ENCODE results near the gene MAP3K12. TPM values are rescaled to one million over a fixed set of nuclear protein-coding genes. Genes with fewer than 3 reads are reported as not detected.
"Not testable (repeated sequence)": the region's sequence is repeated elsewhere in the genome, so short reads cannot be mapped to it uniquely, and the experiment has no call there.

Gene MAP3K12, protein sequence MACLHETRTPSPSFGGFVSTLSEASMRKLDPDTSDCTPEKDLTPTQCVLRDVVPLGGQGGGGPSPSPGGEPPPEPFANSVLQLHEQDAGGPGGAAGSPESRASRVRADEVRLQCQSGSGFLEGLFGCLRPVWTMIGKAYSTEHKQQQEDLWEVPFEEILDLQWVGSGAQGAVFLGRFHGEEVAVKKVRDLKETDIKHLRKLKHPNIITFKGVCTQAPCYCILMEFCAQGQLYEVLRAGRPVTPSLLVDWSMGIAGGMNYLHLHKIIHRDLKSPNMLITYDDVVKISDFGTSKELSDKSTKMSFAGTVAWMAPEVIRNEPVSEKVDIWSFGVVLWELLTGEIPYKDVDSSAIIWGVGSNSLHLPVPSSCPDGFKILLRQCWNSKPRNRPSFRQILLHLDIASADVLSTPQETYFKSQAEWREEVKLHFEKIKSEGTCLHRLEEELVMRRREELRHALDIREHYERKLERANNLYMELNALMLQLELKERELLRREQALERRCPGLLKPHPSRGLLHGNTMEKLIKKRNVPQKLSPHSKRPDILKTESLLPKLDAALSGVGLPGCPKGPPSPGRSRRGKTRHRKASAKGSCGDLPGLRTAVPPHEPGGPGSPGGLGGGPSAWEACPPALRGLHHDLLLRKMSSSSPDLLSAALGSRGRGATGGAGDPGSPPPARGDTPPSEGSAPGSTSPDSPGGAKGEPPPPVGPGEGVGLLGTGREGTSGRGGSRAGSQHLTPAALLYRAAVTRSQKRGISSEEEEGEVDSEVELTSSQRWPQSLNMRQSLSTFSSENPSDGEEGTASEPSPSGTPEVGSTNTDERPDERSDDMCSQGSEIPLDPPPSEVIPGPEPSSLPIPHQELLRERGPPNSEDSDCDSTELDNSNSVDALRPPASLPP
- 8.3 TPM for total RNA-seq
- 16.3 TPM for polyA plus RNA-seq
- long read RNA-seq, donor 1: 0 reads
- long read RNA-seq, donor 2: 0 reads
- long read RNA-seq, donor 3, full-length matches to known transcripts: 7 of 7 reads
- long read RNA-seq, donor 3, partial matches to known transcripts: 0 of 7 reads
- long read RNA-seq, donor 3, other reads (novel, unspliced or antisense): 0 of 7 reads
- long read RNA-seq, donor 4, partial matches to known transcripts: 0 of 1 reads
- long read RNA-seq, donor 4, other reads (novel, unspliced or antisense): 0 of 1 reads
- long read RNA-seq, donor 5, partial matches to known transcripts: 0 of 2 reads
- long read RNA-seq, donor 5, other reads (novel, unspliced or antisense): 0 of 2 reads
- long read RNA-seq, donor 6, full-length matches to known transcripts: 2 of 2 reads
- long read RNA-seq, donor 6, partial matches to known transcripts: 0 of 2 reads
- long read RNA-seq, donor 6, other reads (novel, unspliced or antisense): 0 of 2 reads
- long read RNA-seq, donor 7, partial matches to known transcripts: 0 of 2 reads
- long read RNA-seq, donor 7, other reads (novel, unspliced or antisense): 0 of 2 reads
- long read RNA-seq, donor 8: 0 reads
- long read RNA-seq, donor 9, partial matches to known transcripts: 133 of 175 reads
- long read RNA-seq, donor 9, other reads (novel, unspliced or antisense): 41 of 175 reads
- long read RNA-seq, donor 10: 0 reads

DNA sequence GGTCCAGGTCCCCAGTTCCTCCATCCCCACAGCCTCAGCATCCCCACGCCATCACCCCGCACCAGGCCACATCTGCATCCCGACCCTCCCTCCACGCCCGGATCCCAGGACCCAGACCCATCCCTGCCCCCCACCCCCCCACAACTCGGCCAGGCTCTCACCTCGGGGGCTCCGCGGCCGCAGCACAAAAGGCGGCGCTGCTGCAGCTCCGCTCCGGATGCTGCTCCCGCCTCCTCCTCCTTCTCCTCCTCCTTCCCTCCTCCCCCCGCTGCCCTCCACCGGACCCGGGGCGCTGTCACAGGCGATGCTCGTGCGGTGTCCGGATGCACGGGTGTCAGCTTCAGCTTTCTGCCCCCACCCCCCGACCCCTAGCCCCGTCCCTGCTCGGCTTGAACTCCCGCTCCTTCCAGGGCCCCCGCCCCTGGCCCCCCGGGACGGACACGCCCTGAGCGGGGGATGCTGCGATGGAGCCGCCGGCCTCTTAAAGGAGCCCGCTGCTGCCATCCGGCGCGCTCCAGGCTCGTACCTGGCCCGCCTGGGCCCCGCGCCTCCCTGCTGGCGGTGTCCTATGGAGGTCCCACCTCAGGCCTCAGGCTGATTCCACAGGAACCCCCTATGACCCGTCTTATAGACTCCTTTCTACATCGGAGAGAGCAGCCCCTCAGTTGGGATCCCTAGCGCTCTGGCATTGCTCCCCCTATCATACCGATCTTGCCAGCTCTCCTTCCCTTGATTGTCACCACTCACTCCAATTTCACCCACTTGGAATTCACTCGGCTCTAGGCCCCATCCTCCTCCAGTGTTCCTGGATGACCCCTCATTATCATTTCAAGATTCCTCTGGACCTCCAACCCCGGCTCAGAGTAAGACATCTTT, at the start of gene MAP3K12:
Gene MAP3K12 (minus strand): TSS at position 193 of the 876 bp plus-strand sequence. CDS start 12,067 bp downstream, outside the sequence.
- Histone ChIP-seq H3K4me3 (ENCODE audit: low read length in 2 of 2) (peak within 1 kb of the TSS; percentile 46 to 65), H3K36me3 (ENCODE audit: control insufficient read depth in 2 of 2, insufficient read depth in 2 of 2, low read length in 1 of 2) (peaks cover 0 to 2% of the 10 kb centered on the region in 2 donors), H3K9me3 (ENCODE audit: control insufficient read depth in 2 of 2, insufficient read depth in 1 of 2, low read length in 1 of 2) (no peaks in the 10 kb centered on the region), H3K4me1 (ENCODE audit: control insufficient read depth in 2 of 2, insufficient read depth in 2 of 2, low read length in 2 of 2) (peaks cover 16 to 43% of the 10 kb centered on the region in 2 donors), H3K27me3 (ENCODE audit: control insufficient read depth in 2 of 2, insufficient read depth in 1 of 2, low read length in 1 of 2) (no peaks in the 10 kb centered on the region), H3K27ac (ENCODE audit: low read depth in 1 of 2, low read length in 1 of 2) (peak within 1 kb of the TSS; percentile 91 to 97)
- DNase-seq (ENCODE audit: low read depth in 6 of 9, low spot score in 9 of 9): peak in 4 of 9 donors; percentile 31 to 73 (median 58)
- WGBS: 2% methylated on average over 51 of the region's 51 CpGs

DNA sequence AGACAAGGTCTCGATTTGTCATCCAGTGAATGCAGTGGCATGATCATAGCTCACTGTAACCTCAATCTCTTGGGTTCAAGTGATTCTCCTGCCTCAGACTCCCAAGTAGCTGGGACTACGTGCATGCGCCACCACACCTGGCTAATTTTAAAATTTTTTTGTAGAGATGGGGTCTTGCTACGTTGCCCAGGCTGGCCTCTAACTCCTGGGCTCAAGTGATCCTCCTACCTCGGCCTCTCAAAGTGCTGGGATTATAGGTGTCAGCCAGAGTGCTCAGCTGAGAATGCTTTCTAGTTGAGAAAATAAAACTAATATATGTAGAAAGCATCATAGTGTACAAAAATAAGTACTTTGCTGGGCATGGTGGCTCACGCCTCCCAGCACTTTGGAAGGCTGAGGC, 49.1 kb upstream of the MAP3K12 start:
- 98% methylated on average over 6 of the region's 6 CpGs for WGBS
- H3K36me3 ChIP-seq (ENCODE audit: control insufficient read depth in 2 of 2, insufficient read depth in 2 of 2, low read length in 1 of 2): peaks cover 11 to 28% of the 10 kb centered on the region in 2 donors

DNA sequence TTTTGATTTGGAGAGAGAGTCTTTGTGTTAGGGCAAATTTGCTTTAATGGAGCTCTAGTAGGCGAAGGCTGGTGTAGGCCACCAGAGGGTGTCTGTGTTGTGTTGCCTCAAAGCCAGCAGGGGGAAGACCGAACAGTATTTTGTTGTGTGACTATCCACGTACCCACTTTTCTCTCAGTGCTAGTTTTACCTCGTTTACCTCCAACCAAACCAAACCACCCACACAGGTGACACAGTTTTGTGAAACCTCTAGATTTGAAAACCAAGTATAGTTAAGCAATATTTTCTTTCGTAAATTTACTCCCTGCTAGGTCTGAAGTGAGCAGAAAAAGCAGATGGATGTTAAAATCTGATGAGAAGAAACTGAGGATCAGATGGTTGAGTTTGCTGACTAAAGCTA, 44.3 kb upstream of the MAP3K12 start:
- peak; percentile 18 to 77 (median 45) for DNase-seq (ENCODE audit: low read depth in 6 of 9, low spot score in 9 of 9)
- Histone ChIP-seq H3K4me3 (ENCODE audit: low read length in 2 of 2) (no peak overlapping the region), H3K27ac (ENCODE audit: low read depth in 1 of 2, low read length in 1 of 2) (peak overlapping the region in 1 of 2 donors; percentile 26), H3K9me3 (ENCODE audit: control insufficient read depth in 2 of 2, insufficient read depth in 1 of 2, low read length in 1 of 2) (peaks cover 0 to 3% of the 10 kb centered on the region in 2 donors), H3K4me1 (ENCODE audit: control insufficient read depth in 2 of 2, insufficient read depth in 2 of 2, low read length in 2 of 2) (no peaks in the 10 kb centered on the region), H3K27me3 (ENCODE audit: control insufficient read depth in 2 of 2, insufficient read depth in 1 of 2, low read length in 1 of 2) (no peaks in the 10 kb centered on the region), H3K36me3 (ENCODE audit: control insufficient read depth in 2 of 2, insufficient read depth in 2 of 2, low read length in 1 of 2) (peaks cover 13 to 44% of the 10 kb centered on the region in 2 donors)
- 37% methylated on average over 5 of the region's 5 CpGs for WGBS

More for the DNA sequence above, 49.1 kb upstream of the MAP3K12 start:
- not testable (repeated sequence) for H3K27ac ChIP-seq (ENCODE audit: low read depth in 1 of 2, low read length in 1 of 2); H3K4me1 ChIP-seq (ENCODE audit: control insufficient read depth in 2 of 2, insufficient read depth in 2 of 2, low read length in 2 of 2); H3K4me3 ChIP-seq (ENCODE audit: low read length in 2 of 2); H3K9me3 ChIP-seq (ENCODE audit: control insufficient read depth in 2 of 2, insufficient read depth in 1 of 2, low read length in 1 of 2); H3K27me3 ChIP-seq (ENCODE audit: control insufficient read depth in 2 of 2, insufficient read depth in 1 of 2, low read length in 1 of 2); DNase-seq (ENCODE audit: low read depth in 6 of 9, low spot score in 9 of 9)

DNA sequence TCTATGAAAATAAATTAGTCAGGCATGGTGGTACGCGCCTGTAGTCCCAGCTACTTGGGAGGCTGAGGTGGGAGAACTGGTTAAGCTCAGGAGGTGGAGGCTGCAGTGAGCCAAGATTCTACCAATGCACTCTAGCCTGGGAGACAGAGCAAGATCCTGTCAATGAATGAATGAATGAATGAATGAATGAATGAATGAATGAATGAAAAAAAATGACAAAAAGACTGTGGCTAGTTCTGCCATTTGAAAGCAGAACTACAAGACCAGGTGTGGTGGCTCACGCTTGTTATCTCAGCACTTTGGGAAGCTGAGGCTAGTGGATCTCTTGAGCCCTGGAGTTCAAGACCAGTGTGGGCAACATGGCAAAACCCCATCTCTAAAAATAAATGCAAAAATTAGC, 40.3 kb upstream of the MAP3K12 start:
- no peak overlapping the region for H3K27ac ChIP-seq (ENCODE audit: low read depth in 1 of 2, low read length in 1 of 2)
- H3K4me1 ChIP-seq (ENCODE audit: control insufficient read depth in 2 of 2, insufficient read depth in 2 of 2, low read length in 2 of 2): no peaks in the 10 kb centered on the region
- WGBS: 98% methylated on average over 3 of the region's 3 CpGs
- H3K36me3 ChIP-seq (ENCODE audit: control insufficient read depth in 2 of 2, insufficient read depth in 2 of 2, low read length in 1 of 2): peaks cover 18 to 63% of the 10 kb centered on the region in 2 donors
- H3K27me3 ChIP-seq (ENCODE audit: control insufficient read depth in 2 of 2, insufficient read depth in 1 of 2, low read length in 1 of 2): no peaks in the 10 kb centered on the region
- H3K9me3 ChIP-seq (ENCODE audit: control insufficient read depth in 2 of 2, insufficient read depth in 1 of 2, low read length in 1 of 2): no peaks in the 10 kb centered on the region
- H3K4me3 ChIP-seq (ENCODE audit: low read length in 2 of 2): no peak overlapping the region
- DNase-seq (ENCODE audit: low read depth in 6 of 9, low spot score in 9 of 9): no peak

DNA sequence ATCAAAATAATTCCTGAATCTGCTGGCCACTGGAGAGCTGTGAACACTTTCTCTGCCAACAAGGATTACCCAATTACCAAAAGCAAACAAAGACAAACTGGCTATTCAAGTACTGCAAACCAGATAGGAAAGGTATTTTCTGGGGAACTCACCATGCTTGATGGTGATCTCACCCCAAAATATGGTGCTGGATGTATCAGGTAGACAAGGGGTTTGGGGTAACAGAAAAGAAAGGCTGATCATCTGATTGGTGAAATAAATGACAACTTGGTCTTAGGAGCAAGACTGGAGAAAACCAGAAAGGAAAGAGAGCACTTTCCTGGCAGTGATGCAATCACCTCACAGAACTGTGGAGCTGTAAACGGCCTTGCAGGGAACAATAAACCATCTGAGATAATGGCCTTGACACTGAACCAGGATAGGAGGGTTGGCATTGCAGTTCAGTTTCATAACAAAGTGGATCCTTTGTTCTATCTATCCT, 39.0 kb upstream of the MAP3K12 start:
- Histone ChIP-seq H3K36me3 (ENCODE audit: control insufficient read depth in 2 of 2, insufficient read depth in 2 of 2, low read length in 1 of 2) (peaks cover 22 to 69% of the 10 kb centered on the region in 2 donors), H3K9me3 (ENCODE audit: control insufficient read depth in 2 of 2, insufficient read depth in 1 of 2, low read length in 1 of 2) (no peaks in the 10 kb centered on the region), H3K4me1 (ENCODE audit: control insufficient read depth in 2 of 2, insufficient read depth in 2 of 2, low read length in 2 of 2) (no peaks in the 10 kb centered on the region), H3K27ac (ENCODE audit: low read depth in 1 of 2, low read length in 1 of 2) (no peak overlapping the region), H3K4me3 (ENCODE audit: low read length in 2 of 2) (no peak overlapping the region), H3K27me3 (ENCODE audit: control insufficient read depth in 2 of 2, insufficient read depth in 1 of 2, low read length in 1 of 2) (no peaks in the 10 kb centered on the region)
- no peak for DNase-seq (ENCODE audit: low read depth in 6 of 9, low spot score in 9 of 9)
- WGBS: 92% methylated on average over 1 of the region's 1 CpG

DNA sequence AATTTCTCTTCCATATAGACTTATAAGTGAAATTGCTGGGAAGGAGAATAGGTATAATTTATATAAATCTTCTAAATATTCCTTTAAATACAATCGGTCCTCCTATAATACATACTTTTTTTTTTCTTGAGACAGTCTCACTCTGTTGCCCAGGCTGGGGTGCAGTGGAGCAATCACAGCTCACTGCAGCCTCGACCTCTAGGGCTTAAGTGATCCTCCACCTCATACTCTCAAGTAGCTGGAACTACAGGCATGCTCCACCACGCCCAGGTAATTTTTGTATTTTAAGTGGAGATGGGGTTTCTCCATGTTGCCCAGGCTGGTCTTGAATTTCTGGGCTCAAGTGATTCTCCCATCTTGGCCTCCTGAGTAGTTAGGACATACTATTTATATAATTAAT, 37.7 kb upstream of the MAP3K12 start:
- no peak for DNase-seq (ENCODE audit: low read depth in 6 of 9, low spot score in 9 of 9)

DNA sequence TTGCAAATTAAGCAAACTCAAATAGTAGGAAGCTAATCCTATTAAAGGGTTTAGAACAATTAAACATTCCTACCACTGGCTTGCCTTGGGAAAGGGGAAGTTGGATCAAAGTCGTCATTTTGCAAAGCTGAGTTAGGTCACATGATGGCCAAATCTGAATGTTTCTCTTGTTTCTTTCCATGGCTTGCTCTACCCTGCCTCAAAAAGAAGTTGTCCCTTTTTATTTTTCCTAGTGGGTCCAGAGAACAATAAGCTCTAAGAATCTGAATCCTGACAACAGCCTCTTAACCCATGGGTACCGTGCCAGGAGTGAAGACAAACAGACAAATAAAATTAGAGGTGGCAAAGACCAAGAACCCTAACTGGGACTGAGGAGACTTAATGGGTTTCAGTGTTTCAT, 34.2 kb upstream of the MAP3K12 start:
- no peak overlapping the region for H3K27ac ChIP-seq (ENCODE audit: low read depth in 1 of 2, low read length in 1 of 2)
- H3K4me1 ChIP-seq (ENCODE audit: control insufficient read depth in 2 of 2, insufficient read depth in 2 of 2, low read length in 2 of 2): no peaks in the 10 kb centered on the region
- H3K9me3 ChIP-seq (ENCODE audit: control insufficient read depth in 2 of 2, insufficient read depth in 1 of 2, low read length in 1 of 2): no peaks in the 10 kb centered on the region
- WGBS: 93% methylated on average over 2 of the region's 2 CpGs
- H3K27me3 ChIP-seq (ENCODE audit: control insufficient read depth in 2 of 2, insufficient read depth in 1 of 2, low read length in 1 of 2): no peaks in the 10 kb centered on the region
- H3K36me3 ChIP-seq (ENCODE audit: control insufficient read depth in 2 of 2, insufficient read depth in 2 of 2, low read length in 1 of 2): peaks cover 44 to 65% of the 10 kb centered on the region in 2 donors
- H3K4me3 ChIP-seq (ENCODE audit: low read length in 2 of 2): no peak overlapping the region
- DNase-seq (ENCODE audit: low read depth in 6 of 9, low spot score in 9 of 9): no peak

More for the DNA sequence above, 37.7 kb upstream of the MAP3K12 start:
- H3K4me3 ChIP-seq (ENCODE audit: low read length in 2 of 2): no peak overlapping the region
- H3K4me1 ChIP-seq (ENCODE audit: control insufficient read depth in 2 of 2, insufficient read depth in 2 of 2, low read length in 2 of 2): no peaks in the 10 kb centered on the region
- H3K9me3 ChIP-seq (ENCODE audit: control insufficient read depth in 2 of 2, insufficient read depth in 1 of 2, low read length in 1 of 2): no peaks in the 10 kb centered on the region
- no peaks in the 10 kb centered on the region for H3K27me3 ChIP-seq (ENCODE audit: control insufficient read depth in 2 of 2, insufficient read depth in 1 of 2, low read length in 1 of 2)
- WGBS: 97% methylated on average over 3 of the region's 3 CpGs
- H3K27ac ChIP-seq (ENCODE audit: low read depth in 1 of 2, low read length in 1 of 2): no peak overlapping the region
- peaks cover 35 to 70% of the 10 kb centered on the region in 2 donors for H3K36me3 ChIP-seq (ENCODE audit: control insufficient read depth in 2 of 2, insufficient read depth in 2 of 2, low read length in 1 of 2)

All from thymus (tissue), 14 donors.